ENCODE data around the gene SH2D2A. TPM values are rescaled to one million over a fixed set of nuclear protein-coding genes. Genes with fewer than 3 reads are reported as not detected.

The SH2D2A gene
- total RNA-seq, 1 experiment from 2014 or later: 4.9 TPM

- ChIA-PET POLR2A (interaction anchor here (0.6 kb wide), 1 partner anchor 8 kb away, joined by 4 read pairs; no protein-coding TSS in a partner anchor), CTCF (interaction anchor here (0.6 to 2.3 kb wide), 4 partner anchors 20 to 95 kb away, joined by 3 to 6 read pairs (median 4); partner anchors contain the start of genes MRPL24 and NES)
- no peak overlapping the region; the same call in 1 of the 2 replicates for H3K27ac Mint-ChIP-seq
- H3K27me3 Mint-ChIP-seq (ENCODE audit: low read depth): no peaks in the 10 kb centered on the region
- TF ChIP-seq OVOL2 (CRISPR knock-in tag; IDR thresholded peaks at IDR 0.05; ENCODE audit: borderline replicate concordance) (no peak), ZNF232 (CRISPR knock-in tag; IDR thresholded peaks at IDR 0.05) (no peak), RELA (CRISPR knock-in tag; IDR thresholded peaks at IDR 0.05; ENCODE audit: borderline replicate concordance) (no peak), CREB1 (CRISPR knock-in tag; IDR thresholded peaks at IDR 0.05) (no peak), SMAD3 (CRISPR knock-in tag; IDR thresholded peaks at IDR 0.05; ENCODE audit: borderline replicate concordance) (no peak), ZNF671 (CRISPR knock-in tag; IDR thresholded peaks at IDR 0.05) (no peak), ZNF138 (CRISPR knock-in tag; conservative IDR thresholded peaks at IDR 0.05) (no peak), GRHL2 (CRISPR knock-in tag; IDR thresholded peaks at IDR 0.05; ENCODE audit: insufficient replicate concordance, severe bottlenecking) (no peak), IRF1 (CRISPR knock-in tag; IDR thresholded peaks at IDR 0.05) (no peak)
- TF ChIP-seq, protein P1, sequence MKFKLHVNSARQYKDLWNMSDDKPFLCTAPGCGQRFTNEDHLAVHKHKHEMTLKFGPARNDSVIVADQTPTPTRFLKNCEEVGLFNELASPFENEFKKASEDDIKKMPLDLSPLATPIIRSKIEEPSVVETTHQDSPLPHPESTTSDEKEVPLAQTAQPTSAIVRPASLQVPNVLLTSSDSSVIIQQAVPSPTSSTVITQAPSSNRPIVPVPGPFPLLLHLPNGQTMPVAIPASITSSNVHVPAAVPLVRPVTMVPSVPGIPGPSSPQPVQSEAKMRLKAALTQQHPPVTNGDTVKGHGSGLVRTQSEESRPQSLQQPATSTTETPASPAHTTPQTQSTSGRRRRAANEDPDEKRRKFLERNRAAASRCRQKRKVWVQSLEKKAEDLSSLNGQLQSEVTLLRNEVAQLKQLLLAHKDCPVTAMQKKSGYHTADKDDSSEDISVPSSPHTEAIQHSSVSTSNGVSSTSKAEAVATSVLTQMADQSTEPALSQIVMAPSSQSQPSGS (CRISPR knock-in tag; IDR thresholded peaks at IDR 0.05; ENCODE audit: borderline replicate concordance, low read depth): no peak
- TF ChIP-seq, protein P2, sequence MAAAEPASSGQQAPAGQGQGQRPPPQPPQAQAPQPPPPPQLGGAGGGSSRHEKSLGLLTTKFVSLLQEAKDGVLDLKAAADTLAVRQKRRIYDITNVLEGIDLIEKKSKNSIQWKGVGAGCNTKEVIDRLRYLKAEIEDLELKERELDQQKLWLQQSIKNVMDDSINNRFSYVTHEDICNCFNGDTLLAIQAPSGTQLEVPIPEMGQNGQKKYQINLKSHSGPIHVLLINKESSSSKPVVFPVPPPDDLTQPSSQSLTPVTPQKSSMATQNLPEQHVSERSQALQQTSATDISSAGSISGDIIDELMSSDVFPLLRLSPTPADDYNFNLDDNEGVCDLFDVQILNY (CRISPR knock-in tag; IDR thresholded peaks at IDR 0.05): no peak
- TF ChIP-seq, protein P3, sequence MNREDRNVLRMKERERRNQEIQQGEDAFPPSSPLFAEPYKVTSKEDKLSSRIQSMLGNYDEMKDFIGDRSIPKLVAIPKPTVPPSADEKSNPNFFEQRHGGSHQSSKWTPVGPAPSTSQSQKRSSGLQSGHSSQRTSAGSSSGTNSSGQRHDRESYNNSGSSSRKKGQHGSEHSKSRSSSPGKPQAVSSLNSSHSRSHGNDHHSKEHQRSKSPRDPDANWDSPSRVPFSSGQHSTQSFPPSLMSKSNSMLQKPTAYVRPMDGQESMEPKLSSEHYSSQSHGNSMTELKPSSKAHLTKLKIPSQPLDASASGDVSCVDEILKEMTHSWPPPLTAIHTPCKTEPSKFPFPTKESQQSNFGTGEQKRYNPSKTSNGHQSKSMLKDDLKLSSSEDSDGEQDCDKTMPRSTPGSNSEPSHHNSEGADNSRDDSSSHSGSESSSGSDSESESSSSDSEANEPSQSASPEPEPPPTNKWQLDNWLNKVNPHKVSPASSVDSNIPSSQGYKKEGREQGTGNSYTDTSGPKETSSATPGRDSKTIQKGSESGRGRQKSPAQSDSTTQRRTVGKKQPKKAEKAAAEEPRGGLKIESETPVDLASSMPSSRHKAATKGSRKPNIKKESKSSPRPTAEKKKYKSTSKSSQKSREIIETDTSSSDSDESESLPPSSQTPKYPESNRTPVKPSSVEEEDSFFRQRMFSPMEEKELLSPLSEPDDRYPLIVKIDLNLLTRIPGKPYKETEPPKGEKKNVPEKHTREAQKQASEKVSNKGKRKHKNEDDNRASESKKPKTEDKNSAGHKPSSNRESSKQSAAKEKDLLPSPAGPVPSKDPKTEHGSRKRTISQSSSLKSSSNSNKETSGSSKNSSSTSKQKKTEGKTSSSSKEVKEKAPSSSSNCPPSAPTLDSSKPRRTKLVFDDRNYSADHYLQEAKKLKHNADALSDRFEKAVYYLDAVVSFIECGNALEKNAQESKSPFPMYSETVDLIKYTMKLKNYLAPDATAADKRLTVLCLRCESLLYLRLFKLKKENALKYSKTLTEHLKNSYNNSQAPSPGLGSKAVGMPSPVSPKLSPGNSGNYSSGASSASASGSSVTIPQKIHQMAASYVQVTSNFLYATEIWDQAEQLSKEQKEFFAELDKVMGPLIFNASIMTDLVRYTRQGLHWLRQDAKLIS (CRISPR knock-in tag; IDR thresholded peaks at IDR 0.05; ENCODE audit: borderline replicate concordance): no peak
- peaks cover 16% of the 10 kb centered on the region for H3K36me3 Mint-ChIP-seq
- H3K4me3 Mint-ChIP-seq: no peak overlapping the region
- no peaks in the 10 kb centered on the region for H3K9me3 Mint-ChIP-seq
- H3K4me1 Mint-ChIP-seq: peaks cover 27% of the 10 kb centered on the region
- no peak for ATAC-seq
- DNase-seq (ENCODE audit: low spot score): no peak
Measured at GRCh38 chr1:156772222-156772621, 44.4 kb downstream of the SH2D2A start.

DNA sequence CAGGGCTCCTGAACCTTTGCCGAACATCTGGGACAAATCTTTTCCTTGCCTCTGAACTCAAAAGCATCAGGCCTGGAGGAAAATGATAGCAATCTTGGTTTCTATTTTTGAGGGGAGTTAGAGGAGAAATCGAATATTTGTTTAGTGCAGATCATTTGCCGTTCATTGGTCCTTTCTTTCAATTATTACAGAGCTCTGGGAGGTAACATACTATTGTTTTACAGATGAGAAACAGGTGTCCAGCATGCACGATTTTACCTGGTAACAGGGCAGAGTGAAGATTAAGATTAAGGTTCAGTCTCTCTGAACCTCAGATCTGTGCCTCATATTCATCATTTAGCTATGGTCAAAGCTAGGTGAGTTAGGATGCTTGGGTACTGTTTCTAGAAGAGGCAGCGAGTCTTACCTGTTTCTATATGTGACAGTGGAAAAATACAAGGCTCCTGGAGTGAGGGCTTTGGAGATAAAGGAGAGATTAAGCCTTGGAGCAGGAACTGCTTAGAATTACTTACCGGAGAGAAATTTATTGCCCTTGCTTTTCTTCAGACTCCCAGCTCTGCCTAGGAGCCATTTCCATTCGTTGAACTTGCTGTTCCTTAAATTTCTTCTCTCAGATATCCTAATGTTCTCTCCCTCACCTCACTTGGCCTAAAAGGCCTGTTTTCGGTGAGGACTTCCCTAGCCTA, 47.9 kb downstream of the SH2D2A start:
- H3K27ac Mint-ChIP-seq: peak overlapping the region; percentile 28
- TF ChIP-seq EMX1 (CRISPR knock-in tag; IDR thresholded peaks at IDR 0.05): no peak
- TF ChIP-seq CDX4 (CRISPR knock-in tag; IDR thresholded peaks at IDR 0.05; ENCODE audit: borderline replicate concordance): no peak
- TF ChIP-seq ZMAT4 (CRISPR knock-in tag; IDR thresholded peaks at IDR 0.05): no peak
- TF ChIP-seq HMGXB4 (CRISPR knock-in tag; IDR thresholded peaks at IDR 0.05): no peak
- TF ChIP-seq TCF7 (CRISPR knock-in tag; IDR thresholded peaks at IDR 0.05; ENCODE audit: low read depth): no peak
- TF ChIP-seq IRF2 (CRISPR knock-in tag; IDR thresholded peaks at IDR 0.05; ENCODE audit: borderline replicate concordance, low read depth): no peak
- TF ChIP-seq, protein P1 (CRISPR knock-in tag; IDR thresholded peaks at IDR 0.05; ENCODE audit: borderline replicate concordance, low read depth): no peak
- TF ChIP-seq PREB (CRISPR knock-in tag; IDR thresholded peaks at IDR 0.05; ENCODE audit: borderline replicate concordance): no peak
- no peak for TF ChIP-seq SMAD4 (CRISPR knock-in tag; IDR thresholded peaks at IDR 0.05)

More for the DNA sequence above, 47.9 kb downstream of the SH2D2A start:
- ChIA-PET CTCF (interaction anchor here (1.2 to 2.1 kb wide), 2 partner anchors 17 to 42 kb away, joined by 3 to 12 read pairs; no protein-coding TSS in a partner anchor), POLR2A (interaction anchor here (1.3 to 3.4 kb wide), 2 partner anchors 17 to 28 kb away, joined by 4 to 24 read pairs; partner anchors contain the start of genes HDGF and MRPL24)
- peaks cover 15% of the 10 kb centered on the region for H3K36me3 Mint-ChIP-seq
- DNase-seq (ENCODE audit: low spot score): no peak
- H3K4me1 Mint-ChIP-seq: peaks cover 34% of the 10 kb centered on the region
- no peaks in the 10 kb centered on the region for H3K9me3 Mint-ChIP-seq
- no peak overlapping the region for H3K4me3 Mint-ChIP-seq
- no peaks in the 10 kb centered on the region for H3K27me3 Mint-ChIP-seq (ENCODE audit: low read depth)
- no peak for ATAC-seq

Measured in WTC11 (cell line).